GM19452 (cell line): ENCODE results near the gene RHBG.

Experiments
- ATAC-seq: cut with Tn5 transposase; IDR thresholded peaks from one replicate; pipeline ENCODE4 v1.9.1; 2021; ENCODE audit not compliant: unreplicated experiment

Gene RHBG

DNA sequence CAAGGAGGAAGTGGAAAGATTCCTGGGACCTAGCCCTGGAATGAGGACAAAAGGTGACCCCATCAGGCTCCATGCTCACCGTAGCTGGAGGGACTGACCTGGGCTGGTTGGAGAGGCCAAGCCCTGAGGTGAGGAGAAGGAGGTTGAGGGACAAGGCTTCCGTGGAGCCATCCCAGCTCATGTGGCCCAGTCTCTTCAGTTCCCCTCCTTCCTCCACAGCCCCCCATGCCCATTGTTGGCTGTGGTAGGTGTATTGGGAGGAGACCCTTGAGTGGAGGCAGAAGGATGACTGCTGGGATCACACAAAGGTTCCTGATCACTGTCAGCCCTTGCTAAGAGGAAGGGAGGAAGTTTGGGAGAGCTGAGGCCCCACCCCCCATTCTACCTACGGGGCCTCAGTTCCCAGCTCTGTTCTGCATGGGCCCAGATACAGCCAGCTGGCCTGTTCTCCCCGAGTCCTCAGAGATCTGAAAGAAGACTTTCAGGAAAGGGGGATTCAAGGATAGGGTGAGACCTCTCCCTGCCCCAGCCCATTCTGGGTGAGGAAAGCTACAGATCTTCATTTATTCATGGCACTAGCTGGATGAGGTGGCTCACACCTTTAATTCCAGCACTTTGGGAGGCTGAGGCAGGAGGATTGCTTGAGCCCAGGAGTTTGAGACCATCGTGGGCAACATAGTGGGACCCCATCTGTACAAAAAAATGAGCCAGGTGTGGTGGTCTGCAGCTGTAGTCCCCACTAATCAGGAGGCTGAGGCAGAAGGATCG, 17.3 kb downstream of the RHBG start:
- no peak for ATAC-seq

DNA sequence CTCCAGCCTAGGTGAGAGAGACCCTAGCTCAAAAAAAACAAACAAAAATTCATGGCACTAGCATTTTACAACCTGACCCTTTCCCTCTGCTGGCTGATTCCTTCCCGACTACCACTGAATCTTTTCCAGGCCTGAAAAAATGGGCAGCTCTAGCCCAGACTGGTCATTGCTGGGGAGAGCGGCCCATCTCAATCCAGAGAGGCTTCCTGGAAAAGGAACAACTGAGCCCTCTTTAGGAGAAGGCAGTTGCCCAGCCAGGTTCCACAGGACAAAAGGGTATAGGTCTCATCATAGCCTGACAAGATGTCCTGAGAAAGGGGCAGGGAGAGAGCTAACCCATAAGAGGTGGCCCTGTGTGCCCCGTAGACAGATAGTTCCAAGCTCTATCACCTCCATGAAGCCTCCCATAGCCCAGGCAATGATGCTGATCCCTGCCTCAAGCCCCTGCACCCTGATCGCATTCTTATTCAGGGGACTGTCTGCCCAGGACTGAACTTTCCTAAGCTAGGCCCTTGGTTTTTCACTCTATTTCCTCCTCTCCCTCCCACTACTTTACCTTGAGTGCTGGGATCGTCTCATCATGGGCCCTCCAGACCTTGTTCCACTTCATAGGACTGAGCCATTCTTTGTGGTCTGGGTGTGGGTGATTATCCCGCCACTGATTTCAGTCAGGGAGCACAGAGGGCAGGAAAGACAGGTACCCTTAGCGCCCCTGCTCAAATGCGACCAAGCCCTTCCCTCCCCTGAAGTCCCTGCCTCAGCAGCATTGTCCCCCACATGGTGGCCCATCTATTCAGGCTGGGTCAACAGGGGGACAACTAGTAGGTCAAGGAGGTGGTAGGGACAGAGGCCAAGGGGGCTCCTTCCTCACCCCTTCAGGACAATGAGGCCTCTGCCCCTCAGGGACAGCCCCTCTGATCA, 18.2 kb downstream of the RHBG start:
- no peak for ATAC-seq

DNA sequence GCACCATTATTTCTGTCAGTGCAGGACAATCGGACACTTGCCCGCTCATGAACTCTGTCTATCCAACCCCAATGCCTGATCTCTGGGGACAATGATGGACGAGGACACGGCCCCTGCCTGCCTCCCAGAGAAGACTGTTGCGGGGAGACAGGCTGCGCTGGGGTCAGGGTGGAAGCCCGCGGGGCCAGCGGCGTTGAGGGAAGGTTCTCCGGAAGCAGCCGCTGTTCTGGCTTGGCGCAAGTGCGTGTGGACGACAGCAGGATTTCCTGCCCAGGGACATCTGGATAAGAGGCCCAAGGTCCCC, 18.8 kb downstream of the RHBG start:
- no peak for ATAC-seq

DNA sequence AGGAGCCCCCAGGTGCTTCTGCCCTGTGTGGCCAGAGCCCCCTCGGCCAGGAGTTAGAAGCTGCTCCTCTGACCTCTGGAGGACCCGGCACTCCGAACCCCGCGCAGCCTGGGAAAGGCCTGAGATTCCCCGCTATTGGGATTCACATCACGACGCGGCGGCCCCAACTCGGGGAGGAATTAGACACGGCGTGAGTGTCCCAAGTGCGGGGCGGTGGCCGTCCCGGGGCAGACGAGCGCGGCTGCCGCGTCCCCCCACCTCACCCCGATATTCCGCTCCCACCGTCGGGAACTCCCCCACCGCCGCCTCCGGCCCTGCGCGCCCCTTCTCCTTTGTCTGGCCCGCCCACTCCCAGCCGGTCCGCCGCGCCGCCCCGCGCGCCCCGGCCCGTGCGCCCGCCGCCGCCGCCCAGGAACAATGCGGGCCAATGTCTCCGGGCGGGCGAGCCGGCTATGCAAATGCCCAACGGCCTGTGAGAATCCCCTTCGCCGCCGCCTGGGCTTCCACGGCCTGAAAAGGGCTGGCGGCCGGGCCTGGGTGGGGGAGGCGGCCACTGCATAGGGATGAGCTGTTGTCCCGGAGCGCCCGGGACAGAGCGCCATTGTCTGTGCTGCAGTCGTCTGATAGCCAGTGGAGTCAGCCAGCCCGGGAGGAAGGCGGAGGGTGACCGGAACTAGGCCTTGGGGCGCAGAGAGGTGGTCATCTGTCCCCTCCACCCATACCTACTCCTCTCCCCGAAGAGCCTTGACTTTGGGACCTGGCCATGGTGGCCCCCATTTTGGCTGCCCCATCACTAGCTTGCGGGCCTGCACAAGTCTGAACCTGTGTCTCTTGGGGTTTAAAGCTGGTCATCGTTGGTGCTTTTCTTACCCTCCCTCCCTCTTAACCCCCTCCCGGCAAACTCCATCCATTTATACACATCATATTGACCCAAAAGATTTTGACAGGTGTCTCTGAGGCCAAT, 19.4 kb downstream of the RHBG start:
- no peak for ATAC-seq

DNA sequence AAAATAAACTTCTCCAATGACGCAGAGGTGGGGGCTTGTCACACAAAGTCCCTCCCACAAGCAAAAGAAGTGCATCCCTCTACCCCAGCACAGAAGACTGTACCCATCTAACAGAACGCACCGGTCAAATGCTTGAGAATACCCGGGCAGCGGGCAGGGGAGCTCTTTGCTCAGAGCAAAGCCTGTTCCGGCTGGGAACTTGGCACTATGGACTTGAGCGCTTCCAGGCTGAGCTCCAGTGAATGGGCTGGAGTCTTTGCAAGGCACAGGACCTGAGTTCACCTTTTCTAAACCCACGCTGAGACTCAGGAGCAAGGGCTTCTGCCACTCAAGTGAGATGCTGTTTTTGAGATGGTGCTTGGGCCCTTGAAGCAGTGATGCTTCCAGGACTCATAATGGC, 20.3 kb downstream of the RHBG start:
- no peak for ATAC-seq

DNA sequence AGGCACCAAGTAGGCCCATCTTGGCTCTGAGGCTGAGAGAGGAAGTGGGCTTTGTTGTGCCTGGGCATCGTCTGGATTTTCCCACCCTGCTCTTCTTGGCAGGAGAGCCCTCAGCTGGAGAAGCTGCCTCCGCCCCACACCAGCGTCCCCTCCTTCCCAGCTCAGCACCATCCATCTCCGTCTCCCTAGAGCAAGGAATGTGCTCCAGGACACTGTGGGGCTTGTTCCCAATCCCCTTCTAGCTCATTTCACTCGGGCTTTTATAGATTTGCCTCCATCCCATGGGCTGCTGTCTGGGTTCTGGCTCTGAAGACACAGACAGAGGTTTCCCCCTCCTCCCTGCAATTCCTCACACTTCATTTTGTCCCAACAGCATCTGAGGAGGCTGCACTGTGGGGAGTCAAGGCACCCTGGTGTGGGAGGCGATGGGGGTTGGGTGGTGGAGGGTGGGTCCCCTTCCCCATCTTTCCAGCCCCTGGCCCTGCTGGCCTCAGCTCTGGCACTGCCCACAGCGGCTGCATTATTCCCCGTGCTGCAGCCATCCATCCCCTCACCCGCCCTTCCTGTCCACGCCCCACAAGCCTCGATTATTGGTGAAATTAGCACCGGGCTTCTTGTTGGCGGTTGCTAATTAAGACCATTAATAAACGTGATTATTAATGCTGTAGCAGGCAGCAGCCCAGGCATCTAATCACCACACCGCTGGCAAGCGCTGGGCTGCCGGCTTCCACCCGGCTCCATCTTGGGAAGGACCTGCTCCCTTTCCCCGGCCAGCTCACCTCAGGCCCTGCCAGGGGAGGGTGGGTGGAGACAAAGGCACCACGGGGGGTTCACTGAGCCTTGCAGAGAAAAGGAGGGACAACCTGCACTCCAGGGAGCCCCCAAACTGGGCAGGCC, 21.7 kb downstream of the RHBG start:
- ATAC-seq: no peak

DNA sequence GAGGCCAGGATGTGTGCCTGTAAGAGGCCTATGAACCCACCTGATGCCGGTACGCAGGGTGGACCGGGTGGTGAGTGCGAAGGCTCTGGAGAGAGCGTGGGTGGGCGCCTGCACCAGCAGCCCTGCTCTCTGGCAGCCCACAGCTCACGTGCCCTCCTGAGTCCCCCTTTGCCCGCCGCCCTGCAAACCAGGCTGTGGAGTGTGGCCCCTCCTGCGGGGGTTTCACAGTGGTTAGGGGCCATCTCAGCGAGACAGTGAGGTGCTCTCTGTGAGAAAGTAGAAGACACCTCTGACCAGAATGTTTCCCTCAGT, 22.3 kb downstream of the RHBG start:
- no peak for ATAC-seq

DNA sequence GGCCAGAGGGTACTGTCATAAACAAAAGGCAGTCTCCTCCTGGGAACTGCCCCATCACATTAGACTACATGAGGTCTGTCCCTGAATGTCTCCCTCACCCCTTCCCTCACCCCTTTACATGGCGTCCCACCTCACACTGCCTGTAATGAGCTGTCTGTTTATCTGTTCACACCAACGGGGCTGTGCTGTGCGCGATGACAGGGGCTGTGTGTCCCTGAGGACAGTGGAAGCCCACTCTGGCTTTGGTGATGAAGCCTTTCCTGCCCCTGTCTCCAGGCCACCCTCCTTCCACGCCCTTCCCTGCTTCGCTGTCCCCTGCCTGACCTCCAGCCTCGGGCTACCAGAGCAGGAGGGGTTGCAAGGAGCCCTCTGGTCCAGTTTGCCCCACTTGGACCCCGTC, 22.7 kb downstream of the RHBG start:
- no peak for ATAC-seq

DNA sequence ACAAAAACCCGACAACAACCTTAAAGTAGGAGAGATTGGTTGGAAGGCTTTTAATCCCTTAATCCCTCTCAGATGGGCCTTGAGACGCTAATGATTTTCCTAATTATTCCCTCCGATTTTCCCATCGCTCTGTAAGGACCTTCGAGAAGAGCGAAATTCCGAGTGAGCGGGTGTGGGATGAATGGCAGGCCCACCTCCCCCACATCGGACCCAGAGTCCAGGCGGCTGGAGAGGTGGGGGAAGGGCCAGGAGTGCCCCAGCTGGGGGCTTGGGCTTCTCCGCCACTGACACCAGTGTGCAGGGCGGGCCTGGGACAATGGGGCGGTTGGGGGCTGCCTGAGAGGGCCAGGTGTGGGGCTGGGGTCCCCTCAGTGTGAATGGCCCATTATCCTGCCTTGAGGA, 23.4 kb downstream of the RHBG start:
- ATAC-seq: no peak

DNA sequence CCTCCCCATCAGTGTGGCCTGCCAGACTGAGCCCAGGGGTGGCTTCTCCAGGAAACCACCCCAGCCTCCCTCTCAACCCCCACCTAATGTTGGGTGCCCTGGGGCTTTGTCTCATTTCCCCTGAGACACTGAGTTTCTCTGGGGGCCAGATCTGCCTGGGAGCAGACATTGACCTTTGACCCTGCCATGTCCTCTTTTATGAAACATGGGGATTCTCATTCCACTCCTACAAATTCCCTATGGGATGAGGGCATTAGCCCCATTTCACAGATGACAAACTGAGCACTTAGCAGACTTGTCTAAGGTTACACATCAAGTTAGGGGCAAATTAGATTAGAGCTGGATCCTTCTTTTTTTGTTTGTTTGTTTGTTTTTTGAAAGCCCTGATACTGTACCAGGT, 24.1 kb downstream of the RHBG start:
- no peak for ATAC-seq

DNA sequence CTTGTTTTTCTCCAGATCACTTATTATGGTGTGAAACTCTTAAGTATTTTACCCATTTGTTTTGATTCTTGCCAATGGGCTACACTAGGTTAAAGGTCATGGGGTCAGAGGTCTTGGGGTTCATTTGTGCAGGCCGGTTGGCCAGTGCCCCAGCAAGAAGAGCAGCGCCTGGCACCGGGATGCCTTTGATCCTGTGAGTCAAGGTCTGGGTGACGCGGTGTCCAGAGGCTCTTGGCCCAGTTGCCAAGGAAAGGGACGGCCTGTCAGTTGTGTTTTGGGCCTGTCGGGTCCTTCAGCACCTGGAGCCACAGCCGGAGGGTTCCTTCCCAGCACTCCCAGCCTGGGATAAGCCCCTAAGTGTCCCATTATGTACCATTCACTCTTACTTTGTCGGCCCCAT, 25.1 kb downstream of the RHBG start:
- no peak for ATAC-seq

DNA sequence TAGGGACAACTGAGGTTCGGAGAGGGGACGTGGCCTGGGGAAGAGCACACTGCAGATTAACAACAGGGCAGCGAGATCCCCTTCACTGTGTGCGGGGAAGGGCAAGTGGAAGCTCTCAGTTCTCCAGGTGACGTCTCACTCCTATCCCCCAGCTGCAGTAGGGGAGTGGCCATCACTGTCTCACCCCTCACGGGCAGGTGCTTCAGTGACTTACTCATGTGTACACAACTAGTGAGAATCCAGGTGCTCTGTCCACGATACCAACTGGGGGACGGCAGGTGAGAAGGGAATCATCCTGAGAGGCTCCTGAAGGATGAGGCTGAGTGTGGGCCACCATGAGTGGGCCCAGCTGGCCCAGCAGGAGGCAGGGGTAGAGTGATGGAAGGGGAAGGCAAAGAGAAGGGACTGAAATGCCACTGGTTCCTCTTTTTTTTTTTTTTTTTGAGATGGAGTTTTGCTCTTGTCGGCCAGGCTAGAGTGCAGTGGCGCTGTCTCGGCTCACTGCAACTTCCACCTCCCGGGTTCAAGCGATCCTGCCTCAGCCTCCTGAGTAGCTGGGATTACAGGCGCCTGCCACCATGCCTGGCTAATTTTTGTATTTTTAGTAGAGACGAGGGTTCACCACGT, 25.9 kb downstream of the RHBG start:
- ATAC-seq: no peak

DNA sequence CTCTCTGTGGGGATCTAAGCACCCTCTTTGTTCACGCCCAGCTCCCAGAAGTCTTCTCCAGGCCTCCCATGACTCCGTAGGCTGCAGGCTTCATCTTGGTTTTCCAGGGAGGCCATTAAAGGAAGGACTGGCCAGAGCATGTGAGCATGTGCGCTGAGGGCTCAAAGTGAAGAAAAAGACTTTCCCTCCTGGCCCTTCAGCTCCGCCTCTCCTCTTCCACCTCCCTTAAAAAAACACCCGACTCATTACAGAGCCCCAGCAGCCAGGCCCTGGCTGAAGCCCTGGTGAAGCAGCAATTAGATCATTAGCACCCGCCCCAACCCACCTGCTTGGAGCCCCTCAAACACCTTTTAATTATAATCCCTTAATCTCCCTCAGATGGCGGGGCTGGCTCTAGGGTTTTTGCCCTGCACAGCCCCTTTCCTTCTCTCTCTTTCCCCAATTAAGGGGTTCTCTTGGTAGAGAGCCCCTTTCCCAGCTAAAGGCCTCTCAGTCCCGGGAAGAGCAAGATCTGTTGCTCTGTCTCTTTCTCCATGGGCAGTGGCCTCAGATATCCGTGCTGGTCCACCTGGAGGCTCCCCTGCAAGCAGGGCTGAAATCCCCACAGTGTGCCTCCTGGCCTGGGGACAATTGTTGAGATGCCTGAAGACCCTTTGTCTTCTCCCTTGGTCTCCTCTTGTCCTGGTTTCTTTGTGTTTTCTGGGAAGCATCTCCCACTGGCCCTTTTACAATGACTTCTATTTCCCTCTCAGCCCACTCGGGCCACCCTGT, 30.5 kb downstream of the RHBG start:
- no peak for ATAC-seq

DNA sequence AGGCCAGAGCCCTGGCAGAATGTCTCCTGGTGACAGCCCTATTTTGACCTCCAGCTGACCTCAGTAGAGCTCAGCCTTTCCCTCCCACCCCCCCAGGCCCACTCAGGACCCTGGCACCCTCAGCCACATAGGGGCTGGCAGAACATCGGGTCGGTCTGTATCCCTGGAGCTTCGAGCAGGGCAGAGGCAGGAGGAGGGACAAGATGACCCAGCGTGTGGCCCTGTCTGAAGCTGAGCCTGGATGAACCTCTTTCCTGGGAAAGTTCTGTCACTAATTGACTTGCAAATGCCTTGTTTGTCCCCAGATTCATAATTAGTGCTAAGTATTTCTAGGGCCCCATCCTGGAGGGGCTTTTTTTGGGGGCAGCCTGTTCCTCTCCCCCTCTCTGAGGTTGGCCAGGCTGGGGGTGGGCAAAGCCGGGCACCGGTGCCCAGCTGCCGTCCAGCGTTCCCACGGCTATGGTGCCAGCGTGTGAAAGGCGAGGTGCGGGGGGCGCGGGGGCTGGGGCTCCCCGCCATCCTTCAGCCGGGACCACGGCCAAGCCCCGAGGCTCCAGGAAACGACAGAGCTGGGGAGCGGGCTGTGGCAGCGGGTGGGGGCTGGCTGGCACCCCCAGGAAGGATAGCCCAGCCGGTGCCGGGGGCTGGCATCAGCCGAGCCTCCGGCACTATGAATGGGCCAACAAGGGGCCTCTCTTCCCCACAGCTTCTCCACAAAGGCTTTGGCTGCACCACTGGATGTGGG, 31.4 kb downstream of the RHBG start:
- ATAC-seq: no peak

DNA sequence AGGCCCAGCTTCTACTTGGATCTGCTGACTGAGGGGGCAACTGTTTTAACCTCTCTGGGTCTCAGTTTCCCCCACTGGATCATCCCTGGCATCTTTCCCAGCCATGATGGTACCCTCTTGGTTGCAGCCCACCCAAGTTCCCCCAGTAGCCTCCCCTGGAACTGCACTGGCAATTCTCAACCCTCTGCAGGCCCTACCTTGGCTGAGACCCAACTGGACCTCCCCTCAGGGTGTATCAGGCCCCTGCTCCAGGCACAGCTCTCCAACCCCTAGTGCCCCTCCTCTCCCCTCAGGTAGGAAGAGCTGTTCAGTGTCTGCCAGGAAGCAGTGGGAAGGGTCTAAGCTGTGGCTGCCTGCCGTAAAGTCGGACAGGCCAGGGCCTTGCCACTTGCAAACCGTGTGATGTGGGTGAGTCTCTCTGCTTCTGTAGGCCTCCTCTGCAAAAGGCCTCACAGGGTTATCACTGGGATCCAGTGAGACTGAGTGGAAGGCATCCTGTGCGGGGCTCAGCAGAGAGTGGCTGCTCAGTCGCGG, 32.1 kb downstream of the RHBG start:
- ATAC-seq: no peak

DNA sequence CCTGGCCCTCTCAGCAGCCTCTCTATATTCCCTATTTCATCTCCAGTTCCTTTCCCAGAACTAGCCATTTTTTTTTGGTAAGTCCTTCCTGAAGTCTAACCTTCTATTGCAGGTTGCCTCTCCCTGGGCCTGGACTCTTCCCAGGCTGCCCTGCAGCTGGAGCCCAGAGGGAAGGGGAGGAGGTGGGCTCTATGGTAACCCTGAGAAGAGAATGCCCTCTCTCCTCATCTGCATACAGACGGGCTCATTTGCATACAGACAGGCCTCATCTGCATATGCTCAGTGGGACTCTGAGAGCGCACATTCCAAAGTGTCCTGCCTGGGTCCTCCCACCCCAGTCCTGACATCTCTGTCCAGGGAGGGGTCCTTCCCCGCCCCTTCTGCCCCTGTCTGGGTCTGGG, 32.7 kb downstream of the RHBG start:
- no peak for ATAC-seq

DNA sequence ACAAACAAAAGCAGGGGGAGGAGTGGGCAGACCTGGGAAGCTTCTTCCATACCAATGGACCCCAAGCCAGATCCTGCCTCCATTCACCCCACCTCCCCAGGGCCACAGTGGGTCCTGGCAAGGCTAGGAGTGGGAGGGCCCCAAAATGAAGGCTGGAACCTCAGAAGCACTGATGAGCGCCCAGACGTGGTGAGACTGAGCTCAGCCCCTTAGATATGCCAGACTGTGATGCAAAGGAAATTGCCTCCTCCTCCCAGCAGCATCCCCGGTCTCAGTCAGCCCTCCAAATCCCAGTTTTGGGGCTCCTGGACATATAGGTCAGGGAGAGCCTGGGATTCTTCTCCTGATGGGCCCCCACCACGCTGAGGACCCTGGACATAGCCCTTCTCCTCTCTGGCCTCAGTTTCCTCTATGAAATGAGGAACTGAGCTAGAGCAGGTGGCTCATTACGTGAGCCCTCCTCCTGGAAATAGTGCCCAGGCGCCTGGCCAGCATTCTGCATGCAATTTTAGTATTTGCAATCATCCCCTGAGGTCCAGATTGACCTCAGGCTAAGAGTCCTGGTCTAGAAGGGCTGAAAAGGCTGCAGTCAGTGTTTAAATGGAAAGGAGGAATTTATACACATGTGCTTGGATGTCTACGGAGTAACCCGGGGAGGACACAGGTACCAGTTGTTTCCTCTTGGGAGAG, 33.5 kb downstream of the RHBG start:
- no peak for ATAC-seq

DNA sequence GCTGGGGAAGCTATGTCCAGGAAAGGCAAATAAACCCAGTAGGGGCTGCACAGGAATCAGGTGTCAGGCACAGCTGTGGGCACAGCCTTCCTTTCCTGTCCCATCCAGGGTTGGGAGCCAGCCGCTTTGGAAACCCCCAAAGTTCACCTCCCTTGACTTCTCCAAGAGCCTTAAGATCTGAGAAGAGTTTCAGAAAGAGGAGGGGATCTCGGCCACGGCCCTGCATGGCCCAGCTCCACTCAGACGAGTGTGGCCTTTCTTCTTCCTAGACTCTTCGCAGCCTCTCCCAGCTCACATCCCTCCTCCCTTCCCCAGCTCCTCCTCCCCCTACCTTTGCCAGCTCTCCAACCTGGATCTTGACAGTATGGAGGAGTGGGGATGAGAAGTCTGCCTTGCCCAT, 36.7 kb downstream of the RHBG start:
- ATAC-seq: no peak
